Neural cell (in vitro differentiated cells): Measurements from ENCODE around the gene SNX30. TPM values are rescaled to one million over a fixed set of nuclear protein-coding genes. Genes with fewer than 3 reads are reported as not detected.

Source experiments
- H2AFZ ChIP-seq: fragments of 200-600, 300-800 bp; sonication (generic), shearing (Covaris generic); 2 replicates; pipeline ENCODE4 v1.6.0; 2014; ENCODE audit warnings: low read depth, mild to moderate bottlenecking, antibody characterized with exemption, low read length, moderate library complexity
- H3F3A ChIP-seq: fragments of 200-600 bp; shearing (Covaris generic); 2 replicates; pipeline ENCODE4 v1.6.1; 2016; ENCODE audit warnings: mild to moderate bottlenecking, moderate library complexity, mixed read lengths, antibody characterized with exemption, low read length; ENCODE audit not compliant: insufficient read depth, poor library complexity, severe bottlenecking
- H3K27ac ChIP-seq: fragments of 200-600, 300-800 bp; sonication (generic), shearing (Covaris generic); 2 replicates; pipeline ENCODE4 v1.5.1; 2014; ENCODE audit warnings: mild to moderate bottlenecking, low read length, moderate library complexity
- H3K27me3 ChIP-seq: fragments of 300-800, 200-600 bp; sonication (generic), shearing (Covaris generic); 2 replicates; pipeline ENCODE4 v1.6.0; 2014; ENCODE audit warnings: mild to moderate bottlenecking, low read depth, low read length, moderate library complexity; ENCODE audit not compliant: insufficient read depth
- H3K36me3 ChIP-seq: fragments of 300-800, 200-600 bp; sonication (generic), shearing (Covaris generic); 2 replicates; pipeline ENCODE4 v1.5.1; 2014; ENCODE audit warnings: mild to moderate bottlenecking, antibody characterized with exemption, low read length, moderate library complexity; ENCODE audit not compliant: insufficient read depth
- H3K4me2 ChIP-seq: fragments of 300-800, 200-600 bp; sonication (generic), shearing (Covaris generic); 2 replicates; pipeline ENCODE4 v1.6.0; 2014; ENCODE audit warnings: mild to moderate bottlenecking, low read length
- H3K4me3 ChIP-seq: fragments of 300-800, 200-600 bp; sonication (generic), shearing (Covaris generic); 2 replicates; pipeline ENCODE4 v1.5.1; 2014; ENCODE audit warnings: mild to moderate bottlenecking, low read length, moderate library complexity
- H3K79me2 ChIP-seq: fragments of 200-600 bp; shearing (Covaris generic); replicated peaks from 2 replicates; pipeline ENCODE4 v1.6.0; 2014; ENCODE audit warnings: mild to moderate bottlenecking, low read length, moderate library complexity; ENCODE audit not compliant: insufficient read depth
- H3K9ac ChIP-seq: fragments of 300-800, 200-600 bp; sonication (generic), shearing (Covaris generic); 2 replicates; pipeline ENCODE4 v1.6.1; 2016; ENCODE audit warnings: mild to moderate bottlenecking, low read length, mixed read lengths
- H3K9me2 ChIP-seq: fragments of 200-600 bp; shearing (Covaris generic); 2 replicates; pipeline ENCODE4 v1.6.1; 2016; ENCODE audit warnings: mild to moderate bottlenecking, low read length, mixed read lengths; ENCODE audit not compliant: insufficient read depth
- H3K9me3 ChIP-seq: fragments of 200-600, 300-800 bp; sonication (generic), shearing (Covaris generic); 2 replicates; pipeline ENCODE4 v1.6.1; 2016; ENCODE audit warnings: mild to moderate bottlenecking, mixed run types, low read length, moderate library complexity, mixed read lengths
- H4K20me1 ChIP-seq: fragments of 200-600 bp; shearing (Covaris generic); 2 replicates; pipeline ENCODE4 v1.6.1; 2016; ENCODE audit warnings: mild to moderate bottlenecking, mixed run types; ENCODE audit not compliant: insufficient read depth
- EP300 ChIP-seq: fragments of 450-650 bp; conservative IDR thresholded peaks from 2 replicates; pipeline ENCODE4 v1.6.1; 2014; ENCODE audit warnings: antibody characterized with exemption, mild to moderate bottlenecking, moderate library complexity; ENCODE audit not compliant: poor library complexity, severe bottlenecking
- EZH2 ChIP-seq: fragments of 200-600, 300-800 bp; shearing (Covaris generic), sonication (generic); IDR thresholded peaks from 2 replicates; pipeline ENCODE4 v1.6.1; 2014; ENCODE audit warnings: antibody characterized with exemption, low read length, borderline replicate concordance, mild to moderate bottlenecking; ENCODE audit not compliant: insufficient read depth, poor library complexity, severe bottlenecking
- MXI1 ChIP-seq: fragments of 450-650 bp; conservative IDR thresholded peaks from 2 replicates; pipeline ENCODE4 v1.6.1; 2014; ENCODE audit warnings: antibody characterized with exemption, mild to moderate bottlenecking; ENCODE audit not compliant: poor library complexity, severe bottlenecking
- POLR2AphosphoS5 ChIP-seq: IDR thresholded peaks from 2 replicates; pipeline ENCODE4 v1.6.1; 2012
- RAD21 ChIP-seq: fragments of 450-650 bp; conservative IDR thresholded peaks from 2 replicates; pipeline ENCODE4 v1.6.1; 2014; ENCODE audit warnings: antibody characterized with exemption, mild to moderate bottlenecking, moderate library complexity
- SMC3 ChIP-seq: fragments of 450-650 bp; conservative IDR thresholded peaks from 2 replicates; pipeline ENCODE4 v1.6.1; 2014; ENCODE audit warnings: antibody characterized with exemption, mild to moderate bottlenecking, moderate library complexity; ENCODE audit not compliant: poor library complexity
- TAF1 ChIP-seq: IDR thresholded peaks from 2 replicates; pipeline ENCODE4 v1.6.1; 2012; ENCODE audit warnings: low read depth
- polyA plus RNA-seq: library from polyadenylated mRNA; depleted of rRNA; stranded (reverse); fragments of >200 nt; gene quantifications from 2 replicates; pipeline ENCODE4 v1.2.3, GENCODE V29; 2014
- TF ChIP-seq, protein P1 (sequence below): fragments of 450-650 bp; IDR thresholded peaks from 2 replicates; pipeline ENCODE4 v1.5.1; 2014; ENCODE audit warnings: antibody characterized with exemption, mild to moderate bottlenecking, moderate library complexity; ENCODE audit not compliant: poor library complexity, severe bottlenecking
- TF ChIP-seq, protein P2 (sequence below): IDR thresholded peaks from 2 replicates; pipeline ENCODE4 v1.6.1; 2012; ENCODE audit warnings: borderline replicate concordance

The SNX30 gene
- polyA plus RNA-seq, 1 donor from 2014 or later, result 30.0 TPM

- TF ChIP-seq, protein P1, sequence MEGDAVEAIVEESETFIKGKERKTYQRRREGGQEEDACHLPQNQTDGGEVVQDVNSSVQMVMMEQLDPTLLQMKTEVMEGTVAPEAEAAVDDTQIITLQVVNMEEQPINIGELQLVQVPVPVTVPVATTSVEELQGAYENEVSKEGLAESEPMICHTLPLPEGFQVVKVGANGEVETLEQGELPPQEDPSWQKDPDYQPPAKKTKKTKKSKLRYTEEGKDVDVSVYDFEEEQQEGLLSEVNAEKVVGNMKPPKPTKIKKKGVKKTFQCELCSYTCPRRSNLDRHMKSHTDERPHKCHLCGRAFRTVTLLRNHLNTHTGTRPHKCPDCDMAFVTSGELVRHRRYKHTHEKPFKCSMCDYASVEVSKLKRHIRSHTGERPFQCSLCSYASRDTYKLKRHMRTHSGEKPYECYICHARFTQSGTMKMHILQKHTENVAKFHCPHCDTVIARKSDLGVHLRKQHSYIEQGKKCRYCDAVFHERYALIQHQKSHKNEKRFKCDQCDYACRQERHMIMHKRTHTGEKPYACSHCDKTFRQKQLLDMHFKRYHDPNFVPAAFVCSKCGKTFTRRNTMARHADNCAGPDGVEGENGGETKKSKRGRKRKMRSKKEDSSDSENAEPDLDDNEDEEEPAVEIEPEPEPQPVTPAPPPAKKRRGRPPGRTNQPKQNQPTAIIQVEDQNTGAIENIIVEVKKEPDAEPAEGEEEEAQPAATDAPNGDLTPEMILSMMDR, result no peak
Measured at GRCh38 chr9:112858625-112859147, 108.1 kb downstream of the SNX30 start (continued).

DNA sequence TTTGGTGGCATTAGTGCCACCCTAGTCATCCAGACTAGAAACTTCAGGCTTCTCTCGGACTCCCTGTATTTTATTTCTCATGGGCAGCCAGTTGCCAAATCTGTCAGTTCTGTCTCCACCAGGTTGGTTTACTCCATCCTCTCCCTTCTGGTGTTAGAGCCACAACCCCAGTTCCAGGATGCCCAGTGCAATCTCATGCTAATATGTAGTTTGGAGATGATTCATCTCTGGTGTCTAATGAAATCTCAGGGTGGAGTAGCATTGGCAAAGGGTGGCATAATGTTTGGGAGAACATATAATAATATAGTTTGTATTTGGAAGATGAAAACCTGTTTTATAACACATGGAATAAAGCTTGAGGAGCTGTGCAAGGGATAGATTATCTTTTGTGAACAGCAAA, 109.9 kb downstream of the SNX30 start:
- Histone ChIP-seq H3K9me3 (no peaks in the 10 kb centered on the region), H3K9me2 (no peaks in the 10 kb centered on the region), H3K36me3 (no peaks in the 10 kb centered on the region), H3K79me2 (no peaks in the 10 kb centered on the region), H3F3A (no peaks in the 10 kb centered on the region), H4K20me1 (no peaks in the 10 kb centered on the region), H3K4me3 (no peak overlapping the region), H3K4me2 (no peak overlapping the region), H3K27me3 (no peaks in the 10 kb centered on the region), H3K27ac (no peak overlapping the region), H2AFZ (no peak overlapping the region), H3K9ac (no peak overlapping the region)
- TF ChIP-seq EZH2 (no peak), POLR2AphosphoS5 (no peak), TAF1 (no peak), MXI1 (no peak), RAD21 (no peak), SMC3 (no peak), EP300 (no peak)
- TF ChIP-seq, protein P2, sequence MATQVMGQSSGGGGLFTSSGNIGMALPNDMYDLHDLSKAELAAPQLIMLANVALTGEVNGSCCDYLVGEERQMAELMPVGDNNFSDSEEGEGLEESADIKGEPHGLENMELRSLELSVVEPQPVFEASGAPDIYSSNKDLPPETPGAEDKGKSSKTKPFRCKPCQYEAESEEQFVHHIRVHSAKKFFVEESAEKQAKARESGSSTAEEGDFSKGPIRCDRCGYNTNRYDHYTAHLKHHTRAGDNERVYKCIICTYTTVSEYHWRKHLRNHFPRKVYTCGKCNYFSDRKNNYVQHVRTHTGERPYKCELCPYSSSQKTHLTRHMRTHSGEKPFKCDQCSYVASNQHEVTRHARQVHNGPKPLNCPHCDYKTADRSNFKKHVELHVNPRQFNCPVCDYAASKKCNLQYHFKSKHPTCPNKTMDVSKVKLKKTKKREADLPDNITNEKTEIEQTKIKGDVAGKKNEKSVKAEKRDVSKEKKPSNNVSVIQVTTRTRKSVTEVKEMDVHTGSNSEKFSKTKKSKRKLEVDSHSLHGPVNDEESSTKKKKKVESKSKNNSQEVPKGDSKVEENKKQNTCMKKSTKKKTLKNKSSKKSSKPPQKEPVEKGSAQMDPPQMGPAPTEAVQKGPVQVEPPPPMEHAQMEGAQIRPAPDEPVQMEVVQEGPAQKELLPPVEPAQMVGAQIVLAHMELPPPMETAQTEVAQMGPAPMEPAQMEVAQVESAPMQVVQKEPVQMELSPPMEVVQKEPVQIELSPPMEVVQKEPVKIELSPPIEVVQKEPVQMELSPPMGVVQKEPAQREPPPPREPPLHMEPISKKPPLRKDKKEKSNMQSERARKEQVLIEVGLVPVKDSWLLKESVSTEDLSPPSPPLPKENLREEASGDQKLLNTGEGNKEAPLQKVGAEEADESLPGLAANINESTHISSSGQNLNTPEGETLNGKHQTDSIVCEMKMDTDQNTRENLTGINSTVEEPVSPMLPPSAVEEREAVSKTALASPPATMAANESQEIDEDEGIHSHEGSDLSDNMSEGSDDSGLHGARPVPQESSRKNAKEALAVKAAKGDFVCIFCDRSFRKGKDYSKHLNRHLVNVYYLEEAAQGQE, result no peak
- TF ChIP-seq, protein P1, result no peak
